Measurements from ENCODE around the gene MTHFD1.

GRCh38 chr14:64502887-64503433 lies 114.8 kb downstream of the MTHFD1 start:
- TF ChIP-seq CTCF (IDR thresholded peaks at IDR 0.05), result no peak
- no peak for TF ChIP-seq EZH2 (IDR thresholded peaks at IDR 0.05)
- no peak for TF ChIP-seq EZH2phosphoT487 (IDR thresholded peaks at IDR 0.05)

All from neural progenitor cell (in vitro differentiated cells).